ENCODE data around the gene MAP7. TPM values are rescaled to one million over a fixed set of nuclear protein-coding genes. Genes with fewer than 3 reads are reported as not detected.

The MAP7 gene
- total RNA-seq, 1 donor = 1.4 TPM

DNA sequence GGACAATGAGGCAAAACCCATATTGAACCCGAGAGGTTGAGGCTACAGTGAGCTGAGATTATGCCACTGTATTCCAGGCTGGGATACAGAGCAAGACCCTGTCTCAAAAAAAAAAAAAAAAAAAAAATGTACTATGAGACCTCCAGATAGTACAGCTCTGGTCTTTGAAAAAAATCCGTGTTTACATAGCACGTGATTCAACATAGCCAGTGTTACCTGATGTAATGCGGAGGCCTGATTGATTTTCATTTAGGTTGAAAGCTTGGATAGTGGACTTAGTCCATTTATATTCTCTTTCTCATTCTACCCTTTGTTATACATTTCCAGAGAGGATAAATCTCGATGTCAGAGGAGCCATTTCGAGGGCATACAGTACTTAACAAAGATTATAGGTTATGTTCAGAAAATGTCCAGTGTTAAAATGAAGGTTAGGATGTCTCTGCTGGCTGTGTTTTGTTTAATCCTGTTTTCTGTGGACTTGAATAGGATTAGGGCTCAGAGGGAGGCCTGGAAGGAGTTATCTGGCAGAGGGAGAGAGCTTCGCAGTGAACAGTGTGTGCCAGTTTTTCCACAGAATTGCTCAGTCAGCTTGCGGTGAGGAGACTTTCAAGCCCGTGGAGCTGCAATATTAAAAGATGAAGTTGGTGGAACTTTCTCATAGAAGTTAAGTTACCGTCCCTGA, 226.7 kb downstream of the MAP7 start:
- TF ChIP-seq, protein P1, sequence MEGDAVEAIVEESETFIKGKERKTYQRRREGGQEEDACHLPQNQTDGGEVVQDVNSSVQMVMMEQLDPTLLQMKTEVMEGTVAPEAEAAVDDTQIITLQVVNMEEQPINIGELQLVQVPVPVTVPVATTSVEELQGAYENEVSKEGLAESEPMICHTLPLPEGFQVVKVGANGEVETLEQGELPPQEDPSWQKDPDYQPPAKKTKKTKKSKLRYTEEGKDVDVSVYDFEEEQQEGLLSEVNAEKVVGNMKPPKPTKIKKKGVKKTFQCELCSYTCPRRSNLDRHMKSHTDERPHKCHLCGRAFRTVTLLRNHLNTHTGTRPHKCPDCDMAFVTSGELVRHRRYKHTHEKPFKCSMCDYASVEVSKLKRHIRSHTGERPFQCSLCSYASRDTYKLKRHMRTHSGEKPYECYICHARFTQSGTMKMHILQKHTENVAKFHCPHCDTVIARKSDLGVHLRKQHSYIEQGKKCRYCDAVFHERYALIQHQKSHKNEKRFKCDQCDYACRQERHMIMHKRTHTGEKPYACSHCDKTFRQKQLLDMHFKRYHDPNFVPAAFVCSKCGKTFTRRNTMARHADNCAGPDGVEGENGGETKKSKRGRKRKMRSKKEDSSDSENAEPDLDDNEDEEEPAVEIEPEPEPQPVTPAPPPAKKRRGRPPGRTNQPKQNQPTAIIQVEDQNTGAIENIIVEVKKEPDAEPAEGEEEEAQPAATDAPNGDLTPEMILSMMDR (IDR thresholded peaks at IDR 0.05; ENCODE audit: extremely low read depth, low read depth, low read length) = no peak
- no peak overlapping the region for H3K4me3 ChIP-seq (ENCODE audit: insufficient read depth, low read length)
- H2AFZ ChIP-seq (ENCODE audit: low read length) = peak overlapping the region; percentile 44
- no peaks in the 10 kb centered on the region for H3K79me2 ChIP-seq (ENCODE audit: insufficient read depth, low read length)
- H3K9me3 ChIP-seq (ENCODE audit: low read depth, low read length) = no peaks in the 10 kb centered on the region
- peak overlapping the region; percentile 32 for H3K4me2 ChIP-seq (ENCODE audit: insufficient read depth, low read length)
- no peaks in the 10 kb centered on the region for H3K36me3 ChIP-seq (ENCODE audit: insufficient read depth, low read length)
- H3K27me3 ChIP-seq (ENCODE audit: insufficient read depth, low read length) = no peaks in the 10 kb centered on the region
- H4K20me1 ChIP-seq (ENCODE audit: insufficient read depth, low read length) = no peaks in the 10 kb centered on the region
- H3K4me1 ChIP-seq (ENCODE audit: insufficient read depth, low read length) = no peaks in the 10 kb centered on the region
- H3K27ac ChIP-seq (ENCODE audit: low read depth, low read length) = no peak overlapping the region
- no peak for DNase-seq (ENCODE audit: insufficient read length, low spot score, missing footprints)

DNA sequence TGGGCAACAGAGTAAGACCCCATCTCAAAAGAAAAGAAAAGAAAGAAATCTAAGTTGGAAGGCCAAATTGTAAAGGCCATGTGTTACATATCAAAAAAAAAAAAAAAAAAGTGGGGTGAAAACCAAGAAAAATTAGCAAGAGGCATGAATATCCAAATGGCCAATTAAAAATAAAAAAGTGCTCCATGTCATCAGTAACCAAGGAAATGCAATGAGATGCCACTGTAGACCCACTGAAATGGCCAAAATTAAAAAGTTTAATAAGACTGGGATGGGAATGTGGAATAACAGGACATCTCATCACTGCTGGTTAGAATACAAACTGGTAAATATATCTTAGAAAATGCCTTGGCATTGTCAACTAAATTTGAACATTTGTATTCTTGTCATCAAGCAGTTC, 230.5 kb downstream of the MAP7 start:
- TF ChIP-seq, protein P1 (IDR thresholded peaks at IDR 0.05; ENCODE audit: extremely low read depth, low read depth, low read length) = no peak
- Histone ChIP-seq H3K36me3 (ENCODE audit: insufficient read depth, low read length) (no peaks in the 10 kb centered on the region), H4K20me1 (ENCODE audit: insufficient read depth, low read length) (no peaks in the 10 kb centered on the region), H2AFZ (ENCODE audit: low read length) (no peak overlapping the region), H3K4me2 (ENCODE audit: insufficient read depth, low read length) (no peak overlapping the region), H3K27me3 (ENCODE audit: insufficient read depth, low read length) (no peaks in the 10 kb centered on the region), H3K9me3 (ENCODE audit: low read depth, low read length) (no peaks in the 10 kb centered on the region), H3K27ac (ENCODE audit: low read depth, low read length) (no peak overlapping the region), H3K4me3 (ENCODE audit: insufficient read depth, low read length) (no peak overlapping the region), H3K79me2 (ENCODE audit: insufficient read depth, low read length) (no peaks in the 10 kb centered on the region), H3K4me1 (ENCODE audit: insufficient read depth, low read length) (no peaks in the 10 kb centered on the region)
- no peak for DNase-seq (ENCODE audit: insufficient read length, low spot score, missing footprints)

DNA sequence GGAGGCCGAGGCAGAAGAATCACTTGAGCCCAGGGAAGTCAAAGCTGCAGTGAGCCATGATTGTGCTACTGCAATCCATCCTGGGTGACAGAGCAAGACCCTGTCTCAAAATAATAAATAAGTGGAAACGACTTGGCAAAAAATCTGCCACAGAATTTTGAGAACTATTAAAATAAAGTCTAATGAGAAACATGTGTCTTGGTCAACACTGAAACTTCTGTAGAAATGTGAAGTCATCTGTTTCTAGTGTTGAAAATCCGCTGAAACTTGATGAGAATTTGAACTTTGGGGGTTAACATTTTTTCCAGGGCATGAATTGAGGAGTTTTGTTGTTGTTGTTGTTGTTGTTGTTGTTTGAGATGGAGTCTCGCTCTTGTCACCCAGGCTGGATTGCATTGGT, 231.5 kb downstream of the MAP7 start:
- Histone ChIP-seq H3K9me3 (ENCODE audit: low read depth, low read length) (no peaks in the 10 kb centered on the region), H3K27ac (ENCODE audit: low read depth, low read length) (no peak overlapping the region), H3K27me3 (ENCODE audit: insufficient read depth, low read length) (no peaks in the 10 kb centered on the region), H3K4me1 (ENCODE audit: insufficient read depth, low read length) (no peaks in the 10 kb centered on the region), H3K36me3 (ENCODE audit: insufficient read depth, low read length) (no peaks in the 10 kb centered on the region), H3K79me2 (ENCODE audit: insufficient read depth, low read length) (no peaks in the 10 kb centered on the region), H4K20me1 (ENCODE audit: insufficient read depth, low read length) (no peaks in the 10 kb centered on the region), H3K4me2 (ENCODE audit: insufficient read depth, low read length) (no peak overlapping the region), H3K4me3 (ENCODE audit: insufficient read depth, low read length) (no peak overlapping the region), H2AFZ (ENCODE audit: low read length) (no peak overlapping the region)
- TF ChIP-seq, protein P1 (IDR thresholded peaks at IDR 0.05; ENCODE audit: extremely low read depth, low read depth, low read length) = no peak
- no peak for DNase-seq (ENCODE audit: insufficient read length, low spot score, missing footprints)

DNA sequence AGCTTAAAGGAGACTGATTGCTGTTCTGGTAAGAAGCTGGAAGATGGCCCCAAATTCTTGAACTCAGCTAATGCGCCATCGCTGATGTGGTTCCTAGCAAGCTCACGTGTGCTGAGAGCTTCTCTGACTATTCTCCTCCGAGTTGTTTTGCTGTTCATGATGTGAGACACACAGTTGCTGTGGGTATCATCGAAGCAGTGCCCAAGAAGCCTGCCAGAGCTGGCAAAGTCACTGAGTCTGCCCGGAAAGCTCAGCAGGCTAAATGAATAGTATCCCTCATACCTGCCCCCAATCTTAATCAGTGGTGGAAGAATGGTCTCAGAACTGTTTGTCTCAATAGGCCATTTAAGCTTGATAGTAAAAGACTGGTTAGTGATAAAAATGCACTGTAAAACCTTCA, 232.3 kb downstream of the MAP7 start:
- TF ChIP-seq, protein P1 (IDR thresholded peaks at IDR 0.05; ENCODE audit: extremely low read depth, low read depth, low read length) = no peak
- H3K4me2 ChIP-seq (ENCODE audit: insufficient read depth, low read length) = no peak overlapping the region
- no peak overlapping the region for H3K27ac ChIP-seq (ENCODE audit: low read depth, low read length)
- DNase-seq (ENCODE audit: insufficient read length, low spot score, missing footprints) = no peak
- no peaks in the 10 kb centered on the region for H3K27me3 ChIP-seq (ENCODE audit: insufficient read depth, low read length)
- no peak overlapping the region for H3K4me3 ChIP-seq (ENCODE audit: insufficient read depth, low read length)
- no peaks in the 10 kb centered on the region for H3K36me3 ChIP-seq (ENCODE audit: insufficient read depth, low read length)
- H2AFZ ChIP-seq (ENCODE audit: low read length) = peak overlapping the region; percentile 56
- no peaks in the 10 kb centered on the region for H3K9me3 ChIP-seq (ENCODE audit: low read depth, low read length)
- no peaks in the 10 kb centered on the region for H3K79me2 ChIP-seq (ENCODE audit: insufficient read depth, low read length)
- no peaks in the 10 kb centered on the region for H3K4me1 ChIP-seq (ENCODE audit: insufficient read depth, low read length)
- H4K20me1 ChIP-seq (ENCODE audit: insufficient read depth, low read length) = no peaks in the 10 kb centered on the region

All from osteoblast (primary cell).